Measurements from ENCODE around the gene RSAD1. TPM values are rescaled to one million over a fixed set of nuclear protein-coding genes. Genes with fewer than 3 reads are reported as not detected.

The RSAD1 gene
- total and polyA plus RNA-seq, 4 donors, result 10.8 to 22.7 (median 18.6) TPM

GRCh38 chr17:50444841-50445715, 33.6 kb upstream of the RSAD1 start:
- H3K4me3 ChIP-seq (ENCODE audit: low read depth in 1 of 3, low read length in 3 of 3), result no peak overlapping the region
- H3K9me3 ChIP-seq (ENCODE audit: control insufficient read depth in 4 of 4, low read length in 3 of 4), result no peaks in the 10 kb centered on the region
- TF ChIP-seq REST (IDR thresholded peaks at IDR 0.05) (no peak), ZBTB33 (IDR thresholded peaks at IDR 0.05) (no peak), EGR1 (IDR thresholded peaks at IDR 0.05; ENCODE audit: low read depth in 2 of 2) (no peak)
- 97% methylated on average over 6 of the region's 6 CpGs for WGBS
- H3K27me3 ChIP-seq (ENCODE audit: control insufficient read depth in 4 of 4, insufficient read depth in 4 of 4, low read length in 3 of 4), result no peaks in the 10 kb centered on the region
- H3K27ac ChIP-seq (ENCODE audit: low read depth in 1 of 2, low read length in 2 of 2), result no peak overlapping the region
- H3K36me3 ChIP-seq (ENCODE audit: control insufficient read depth in 4 of 4, insufficient read depth in 3 of 4, low read depth in 1 of 4, low read length in 3 of 4), result no peaks in the 10 kb centered on the region
- peaks cover 3 to 35% (median 21%) of the 10 kb centered on the region in 4 donors for H3K4me1 ChIP-seq (ENCODE audit: control insufficient read depth in 4 of 4, insufficient read depth in 4 of 4, low read length in 3 of 4)
- no peak overlapping the region for H3K9ac ChIP-seq (ENCODE audit: low read depth in 1 of 2, low read length in 2 of 2)
- no peak for DNase-seq (ENCODE audit: low spot score)

- H3K36me3 ChIP-seq (ENCODE audit: control insufficient read depth in 4 of 4, insufficient read depth in 3 of 4, low read depth in 1 of 4, low read length in 3 of 4), result no peaks in the 10 kb centered on the region
- H3K9me3 ChIP-seq (ENCODE audit: control insufficient read depth in 4 of 4, low read length in 3 of 4), result no peaks in the 10 kb centered on the region
- no peak for DNase-seq (ENCODE audit: low spot score)
- WGBS, result 68% methylated on average over 1 of the region's 1 CpG
- peaks cover under 1 to 27% (median 14%) of the 10 kb centered on the region in 4 donors for H3K4me1 ChIP-seq (ENCODE audit: control insufficient read depth in 4 of 4, insufficient read depth in 4 of 4, low read length in 3 of 4)
- no peak overlapping the region for H3K4me3 ChIP-seq (ENCODE audit: low read depth in 1 of 3, low read length in 3 of 3)
- TF ChIP-seq ZBTB33 (IDR thresholded peaks at IDR 0.05) (no peak), EGR1 (IDR thresholded peaks at IDR 0.05; ENCODE audit: low read depth in 2 of 2) (no peak), ATF3 (IDR thresholded peaks at IDR 0.05) (no peak)
- H3K27ac ChIP-seq (ENCODE audit: low read depth in 1 of 2, low read length in 2 of 2), result no peak overlapping the region
- no peaks in the 10 kb centered on the region for H3K27me3 ChIP-seq (ENCODE audit: control insufficient read depth in 4 of 4, insufficient read depth in 4 of 4, low read length in 3 of 4)
- no peak overlapping the region for H3K9ac ChIP-seq (ENCODE audit: low read depth in 1 of 2, low read length in 2 of 2)
These were observed 32.8 kb upstream of the RSAD1 start for GRCh38 chr17:50445730-50446325.

Data from liver (tissue), 9 donors.